IPS-18c (cell line): ENCODE results near the gene SDR9C7.
"Not testable (repeated sequence)": the region's sequence is repeated elsewhere in the genome, so short reads cannot be mapped to it uniquely, and the experiment has no call there.

Experiments
- H3K4me3 ChIP-seq: 2 replicates; pipeline ENCODE4 v1.7.0; 2013; ENCODE audit warnings: low read depth, mild to moderate bottlenecking, low read length, moderate library complexity; ENCODE audit not compliant: insufficient read depth
- H3K9me3 ChIP-seq: one replicate; pipeline ENCODE4 v1.6.1; 2013; ENCODE audit warnings: mild to moderate bottlenecking, low read length, moderate library complexity; ENCODE audit not compliant: control insufficient read depth, insufficient read depth

The SDR9C7 gene

GRCh38 chr12:56896082-56896481 is 38.1 kb downstream of the SDR9C7 start:
- Histone ChIP-seq H3K9me3 (no peaks in the 10 kb centered on the region), H3K4me3 (no peak overlapping the region; the same call in 1 of the 2 replicates)

GRCh38 chr12:56894698-56895368 is 39.4 kb downstream of the SDR9C7 start:
- H3K9me3 ChIP-seq, result no peaks in the 10 kb centered on the region
- no peak overlapping the region for H3K4me3 ChIP-seq

- H3K9me3 ChIP-seq, result not testable (repeated sequence)
These were observed 42.3 kb downstream of the SDR9C7 start for GRCh38 chr12:56891885-56892284.

GRCh38 chr12:56886319-56886718 is 47.9 kb downstream of the SDR9C7 start:
- no peak overlapping the region for H3K4me3 ChIP-seq
- peaks cover 5% of the 10 kb centered on the region for H3K9me3 ChIP-seq

More at GRCh38 chr12:56891885-56892284, 42.3 kb downstream of the SDR9C7 start:
- not testable (repeated sequence) for H3K4me3 ChIP-seq

- Histone ChIP-seq H3K4me3 (no peak overlapping the region), H3K9me3 (peaks cover 6% of the 10 kb centered on the region)
These were observed 48.9 kb downstream of the SDR9C7 start for GRCh38 chr12:56885316-56885715.

- H3K9me3 ChIP-seq, result peaks cover 7% of the 10 kb centered on the region
These were observed 49.8 kb downstream of the SDR9C7 start for GRCh38 chr12:56884421-56884820.

GRCh38 chr12:56882407-56882806 is 51.8 kb downstream of the SDR9C7 start:
- H3K4me3 ChIP-seq, H3K9me3 ChIP-seq: not testable (repeated sequence)

More at GRCh38 chr12:56884421-56884820, 49.8 kb downstream of the SDR9C7 start:
- no peak overlapping the region for H3K4me3 ChIP-seq

GRCh38 chr12:56880125-56880992 is 53.8 kb downstream of the SDR9C7 start:
- Histone ChIP-seq H3K4me3 (no peak overlapping the region), H3K9me3 (peaks cover 8% of the 10 kb centered on the region)

- H3K4me3 ChIP-seq, H3K9me3 ChIP-seq: not testable (repeated sequence)
These were observed 54.7 kb downstream of the SDR9C7 start for GRCh38 chr12:56879240-56880124.

GRCh38 chr12:56878010-56878339 is 56.2 kb downstream of the SDR9C7 start:
- Histone ChIP-seq H3K4me3 (no peak overlapping the region), H3K9me3 (peaks cover 8% of the 10 kb centered on the region)

GRCh38 chr12:56877195-56878009 is 56.8 kb downstream of the SDR9C7 start:
- H3K9me3 ChIP-seq, result peaks cover 8% of the 10 kb centered on the region

GRCh38 chr12:56874821-56875220 is 59.4 kb downstream of the SDR9C7 start:
- H3K9me3 ChIP-seq, result peaks cover 2% of the 10 kb centered on the region
- no peak overlapping the region for H3K4me3 ChIP-seq

More at GRCh38 chr12:56877195-56878009, 56.8 kb downstream of the SDR9C7 start:
- no peak overlapping the region for H3K4me3 ChIP-seq

GRCh38 chr12:56873382-56873781 is 60.8 kb downstream of the SDR9C7 start:
- peaks cover 3% of the 10 kb centered on the region for H3K9me3 ChIP-seq

More at GRCh38 chr12:56873382-56873781, 60.8 kb downstream of the SDR9C7 start:
- no peak overlapping the region for H3K4me3 ChIP-seq
